HTR-8/SVneo (cell line): ENCODE results near the gene GPR87.

ENCODE experiments used
- DNase-seq: peaks from one replicate; pipeline ENCODE4 v3.0.0; 2011; ENCODE audit warnings: low spot score, mixed read lengths; ENCODE audit not compliant: insufficient read length
- FAIRE-seq: peaks from 2 replicates; lab custom pipeline; 2011; peaks lifted over from hg19 to GRCh38; lab: Jason Lieb, UNC

GPR87 gene

GRCh38 chr3:151248772-151249337 is 67.8 kb downstream of the GPR87 start:
- DNase-seq (no peak), FAIRE-seq (no peak)
